Ectodermal cell (in vitro differentiated cells): ENCODE data around the gene NPIPA3.
"Not testable (repeated sequence)": the region's sequence is repeated elsewhere in the genome, so short reads cannot be mapped to it uniquely, and the experiment has no call there.

Source experiments
- H3K27ac ChIP-seq: 2 replicates; pipeline ENCODE4 v1.7.0; 2013; ENCODE audit warnings: mild to moderate bottlenecking, low read depth, low read length; ENCODE audit not compliant: insufficient read depth, poor library complexity, severe bottlenecking
- H3K27me3 ChIP-seq: 2 replicates; pipeline ENCODE4 v1.7.0; 2013; ENCODE audit warnings: mild to moderate bottlenecking, low read length; ENCODE audit not compliant: insufficient read depth, control insufficient read depth, poor library complexity, severe bottlenecking
- H3K36me3 ChIP-seq: one replicate; pipeline ENCODE4 v1.7.0; 2013; ENCODE audit warnings: low read length; ENCODE audit not compliant: control insufficient read depth, insufficient read depth
- H3K4me1 ChIP-seq: one replicate; pipeline ENCODE4 v1.7.0; 2013; ENCODE audit warnings: low read length; ENCODE audit not compliant: control insufficient read depth, insufficient read depth
- H3K4me3 ChIP-seq: 2 replicates; pipeline ENCODE4 v1.7.0; 2013; ENCODE audit warnings: low read depth, low read length, control low read depth; ENCODE audit not compliant: insufficient read depth
- H3K9me3 ChIP-seq: 2 replicates; pipeline ENCODE4 v1.7.0; 2013; ENCODE audit warnings: mild to moderate bottlenecking, low read length, moderate library complexity; ENCODE audit not compliant: control insufficient read depth
- WGBS, 2 experiments: methylation state at CpG; one replicate each; pipeline ENCODE4 v1.1.7; 2013; ENCODE audit warnings: missing lambda C conversion rate in 2 of 2; 5-methylcytosine and 5-hydroxymethylcytosine counted together

The NPIPA3 gene

DNA sequence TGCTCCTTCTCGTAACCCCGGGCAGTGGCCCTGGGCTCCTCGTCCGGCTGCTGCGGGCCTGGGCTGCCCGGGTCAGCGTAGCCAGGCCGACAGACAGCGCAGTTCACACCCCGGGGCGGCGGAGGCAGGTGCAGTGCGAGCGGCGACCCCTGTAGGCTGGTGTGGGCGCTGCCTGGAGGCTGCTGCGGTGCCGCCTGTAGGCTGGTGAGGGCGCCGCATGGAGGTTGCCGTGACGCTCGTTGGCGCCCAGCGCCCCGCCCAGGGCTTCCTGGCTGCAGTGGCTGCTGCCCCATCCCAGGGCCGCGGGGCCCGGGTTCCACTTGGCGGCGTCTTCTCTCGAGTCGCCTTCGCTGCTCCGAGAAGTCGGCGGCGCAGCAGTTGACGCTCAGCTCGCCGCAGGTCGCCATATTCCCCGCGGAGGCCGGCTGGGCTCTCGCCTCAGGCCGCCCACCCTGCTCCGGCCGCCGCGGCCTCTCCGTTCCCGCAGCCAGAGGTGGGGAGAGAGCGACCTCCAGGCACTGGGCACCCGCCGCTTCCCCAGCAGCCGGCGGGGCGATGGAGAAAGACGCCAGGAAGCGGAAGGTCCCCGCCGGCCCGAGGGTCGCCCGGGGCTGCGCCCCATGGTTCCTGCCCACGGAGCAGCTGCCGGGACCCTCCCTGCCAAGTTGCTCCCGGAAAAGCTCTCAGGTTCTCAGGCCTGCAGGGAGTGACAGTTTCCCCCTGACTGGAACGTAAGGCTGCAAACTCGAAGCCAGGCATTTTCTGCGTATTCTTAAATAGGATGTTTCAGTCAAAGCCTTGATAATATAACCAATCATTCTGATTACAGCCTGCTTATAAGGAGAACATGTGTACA is 39.3 kb downstream of the NPIPA3 start, which contains the start of gene NPIPA2:
TSS of gene NPIPA2 (plus strand) at position 261 of the 856 bp plus-strand sequence. CDS start 5,533 bp downstream, outside the sequence.
- H3K27me3 ChIP-seq, H3K9me3 ChIP-seq, H3K36me3 ChIP-seq, H3K4me3 ChIP-seq, H3K4me1 ChIP-seq, H3K27ac ChIP-seq: not testable (repeated sequence)
- WGBS, 2 experiments = no CpG with 5 or more reads among the region's 73 CpGs

DNA sequence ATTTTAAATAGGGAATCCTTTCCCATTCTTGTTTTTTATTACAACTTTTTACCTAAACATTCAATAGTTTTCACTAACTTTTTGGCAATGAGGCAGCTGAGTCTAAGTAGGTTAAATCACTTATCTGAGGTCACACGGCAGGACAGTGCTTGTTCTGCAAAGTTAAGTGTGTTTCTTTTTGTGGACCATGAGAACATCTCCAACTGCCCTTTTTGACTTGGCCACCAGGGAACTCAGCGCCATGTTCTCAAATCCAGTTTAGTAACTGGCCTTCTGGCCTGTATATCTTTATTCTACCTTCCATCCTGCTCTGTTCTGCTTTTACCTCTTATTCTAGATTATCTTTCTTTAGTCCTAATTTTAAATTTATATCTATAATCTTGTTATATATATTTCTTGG is 70.4 kb downstream of the NPIPA3 start:
- H3K27ac ChIP-seq, H3K9me3 ChIP-seq, H3K4me1 ChIP-seq, H3K4me3 ChIP-seq, H3K36me3 ChIP-seq, H3K27me3 ChIP-seq: not testable (repeated sequence)
- WGBS, 2 experiments = no CpG with 5 or more reads among the region's 2 CpGs

DNA sequence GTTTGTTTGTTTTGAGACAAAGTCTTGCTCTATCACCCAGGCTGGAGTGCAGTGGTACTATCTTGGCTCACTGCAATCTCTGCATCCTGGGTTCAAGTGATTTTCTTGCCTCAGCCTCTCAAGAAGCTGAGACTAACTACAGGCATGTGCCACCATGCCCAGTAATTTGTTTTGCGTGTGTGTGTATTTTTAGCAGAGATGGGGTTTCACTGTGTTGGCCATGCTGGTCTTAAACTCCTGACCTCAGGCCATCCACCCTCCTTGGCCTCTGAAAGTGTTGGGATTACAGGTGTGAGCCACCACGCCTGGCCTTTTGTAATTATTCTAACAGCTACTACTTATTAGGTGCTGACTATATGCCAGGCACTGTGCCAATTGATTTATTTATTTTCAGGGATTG is 72.4 kb downstream of the NPIPA3 start:
- not testable (repeated sequence) for H3K27me3 ChIP-seq, H3K4me1 ChIP-seq, H3K9me3 ChIP-seq, H3K36me3 ChIP-seq, H3K4me3 ChIP-seq, H3K27ac ChIP-seq
- no CpG with 5 or more reads among the region's 2 CpGs for WGBS, 2 experiments
